ENCODE measurements around the gene PLCH1. TPM values are rescaled to one million over a fixed set of nuclear protein-coding genes. Genes with fewer than 3 reads are reported as not detected.

The PLCH1 gene
- total and polyA plus RNA-seq, 5 donors = 1.1 to 6.3 (median 3.4) TPM

DNA sequence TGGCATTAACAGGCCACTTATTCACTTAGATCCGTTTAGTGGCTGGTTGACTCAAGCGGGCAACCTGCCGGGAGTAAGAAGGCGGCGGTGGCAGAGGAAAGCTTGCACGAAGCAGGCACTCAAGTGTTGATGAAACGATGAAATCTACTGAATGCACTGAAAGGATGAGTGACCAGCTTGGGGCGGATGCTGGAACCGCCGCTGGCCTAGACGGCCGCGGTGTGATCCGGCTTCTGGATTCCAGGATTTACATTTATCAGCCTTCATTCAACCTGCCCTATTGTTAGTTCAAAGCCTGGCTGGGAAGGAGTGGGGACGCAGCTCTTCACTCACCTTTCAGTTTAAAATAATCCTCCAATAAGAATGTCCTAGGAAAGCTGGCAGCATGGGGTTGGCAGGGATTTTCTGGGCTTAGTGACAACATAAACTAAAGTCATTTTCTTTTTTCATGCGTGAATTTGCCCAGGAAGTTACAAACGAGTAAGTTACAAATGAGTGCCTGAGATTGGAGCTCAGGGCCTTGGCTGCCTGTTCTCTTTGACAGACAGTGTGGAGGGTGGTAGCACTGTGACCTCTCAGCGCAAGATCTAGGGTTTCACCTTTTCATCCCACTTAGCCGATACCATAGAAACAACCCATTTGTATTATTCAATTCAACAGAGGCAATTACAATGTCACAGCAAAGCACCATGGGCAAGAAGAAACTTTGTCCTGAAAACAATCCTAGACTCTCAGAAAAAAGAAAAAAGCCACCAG is 1.1 kb upstream of the PLCH1 start:
- DNase-seq (peak in 1 of 3 donors; percentile 53), ATAC-seq (peak; percentile 25 to 49)
- intact Hi-C loops (cut with DNase I) = no loop called here
- no peak overlapping the region for H3K27ac ChIP-seq (ENCODE audit: low read length)
- H3K9me3 ChIP-seq (ENCODE audit: control insufficient read depth, low read length) = no peaks in the 10 kb centered on the region
- WGBS = 23% methylated on average over 19 of the region's 19 CpGs
- H3K4me3 ChIP-seq (ENCODE audit: low read length) = peak overlapping the region; percentile 19
- no peaks in the 10 kb centered on the region for H3K4me1 ChIP-seq (ENCODE audit: control insufficient read depth, insufficient read depth, low read length)
- no peaks in the 10 kb centered on the region for H3K27me3 ChIP-seq (ENCODE audit: control insufficient read depth, insufficient read depth)

DNA sequence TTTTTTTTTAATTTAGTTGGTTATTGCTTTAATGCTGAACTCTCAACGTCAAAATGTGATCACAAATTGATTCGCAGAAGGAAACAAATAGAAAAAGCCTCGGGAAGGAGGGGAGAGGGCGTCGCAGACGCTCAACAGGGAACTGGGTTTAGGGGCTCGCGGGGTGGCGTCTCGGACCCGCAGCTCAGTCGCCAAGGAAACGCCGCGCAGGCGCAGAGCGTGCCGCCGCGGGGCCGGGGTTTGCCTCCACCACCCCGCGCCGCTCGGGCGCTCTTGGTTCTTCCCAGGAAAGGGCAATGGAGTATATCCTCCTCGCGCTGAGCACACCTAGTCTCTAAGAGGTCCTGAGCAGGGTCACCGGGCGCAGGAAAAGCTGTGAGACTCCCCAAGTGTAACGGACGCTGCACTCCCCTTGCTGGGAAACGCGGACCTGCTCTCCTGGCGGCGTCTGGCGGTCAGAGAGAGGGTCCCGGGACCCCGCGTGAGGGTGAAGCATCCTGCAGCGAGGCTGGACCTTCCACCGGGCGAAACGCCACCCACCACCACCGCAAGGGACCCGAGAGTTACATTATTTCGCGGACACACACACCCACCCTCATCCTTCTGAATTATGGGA is 753 bp downstream of the PLCH1 start:
- intact Hi-C loops (cut with DNase I) = no loop called here
- H3K4me3 ChIP-seq (ENCODE audit: low read length) = peak overlapping the region; percentile 67
- no peak overlapping the region for H3K27ac ChIP-seq (ENCODE audit: low read length)
- DNase-seq (peak; percentile 58 to 86 (median 82)), ATAC-seq (peak; percentile 79 to 83)
- under 1% methylated on average over 48 of the region's 48 CpGs for WGBS
- H3K27me3 ChIP-seq (ENCODE audit: control insufficient read depth, insufficient read depth) = no peaks in the 10 kb centered on the region
- H3K9me3 ChIP-seq (ENCODE audit: control insufficient read depth, low read length) = no peaks in the 10 kb centered on the region
- H3K4me1 ChIP-seq (ENCODE audit: control insufficient read depth, insufficient read depth, low read length) = no peaks in the 10 kb centered on the region

DNA sequence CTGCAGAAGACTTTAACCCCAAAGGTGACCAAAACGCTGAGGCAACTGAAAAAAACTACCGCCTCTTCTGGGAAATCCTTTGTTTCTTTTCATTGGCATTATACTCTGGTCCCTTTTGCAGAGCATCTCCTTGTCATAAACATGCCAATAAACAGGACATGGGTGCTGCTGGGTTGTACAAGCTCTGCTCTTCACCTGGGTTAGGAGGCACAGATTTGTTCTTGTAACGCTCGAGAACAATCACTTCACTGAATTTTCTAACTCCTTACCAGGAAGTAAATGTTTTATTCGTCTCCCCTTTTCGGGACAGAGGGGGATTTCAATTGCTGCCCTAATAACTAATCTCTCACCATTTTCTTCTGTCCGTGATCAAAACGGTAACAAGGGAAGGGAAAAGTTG is 1.3 kb downstream of the PLCH1 start:
- H3K27me3 ChIP-seq (ENCODE audit: control insufficient read depth, insufficient read depth) = no peaks in the 10 kb centered on the region
- intact Hi-C loops (cut with DNase I) = no loop called here
- H3K27ac ChIP-seq (ENCODE audit: low read length) = no peak overlapping the region
- no peak for ATAC-seq
- WGBS = 18% methylated on average over 8 of the region's 8 CpGs
- no peak for DNase-seq
- no peaks in the 10 kb centered on the region for H3K9me3 ChIP-seq (ENCODE audit: control insufficient read depth, low read length)
- H3K4me1 ChIP-seq (ENCODE audit: control insufficient read depth, insufficient read depth, low read length) = no peaks in the 10 kb centered on the region
- peak overlapping the region; percentile 67 for H3K4me3 ChIP-seq (ENCODE audit: low read length)

DNA sequence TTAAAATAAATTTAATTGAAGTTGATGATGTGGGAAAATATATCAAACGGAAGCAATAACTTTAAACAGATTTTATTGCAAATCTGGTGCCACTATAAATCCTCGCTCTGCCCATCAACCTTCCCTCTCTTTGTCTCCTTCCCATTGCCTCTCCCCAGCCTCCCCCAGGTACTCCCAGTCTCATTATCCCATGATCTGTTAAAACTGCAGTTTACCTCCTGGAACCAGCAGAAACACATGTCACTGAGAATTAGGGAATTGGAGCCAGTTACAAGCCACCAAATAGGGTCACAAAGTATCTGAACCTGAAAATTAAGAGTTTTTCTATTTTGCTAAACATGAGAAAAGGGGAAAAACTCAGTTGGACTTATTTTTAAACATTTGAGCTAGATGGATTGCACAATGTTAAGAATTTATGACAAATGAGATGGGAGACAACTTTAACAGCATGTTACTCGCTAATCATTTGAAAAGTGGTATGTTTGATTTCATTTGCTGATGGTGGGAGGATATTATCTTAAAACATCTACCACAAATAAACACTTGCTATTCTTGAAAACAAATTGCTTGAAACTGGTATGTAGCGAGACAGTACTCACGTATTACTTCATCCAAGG is 2.4 kb downstream of the PLCH1 start:
- DNase-seq = no peak
- 90% methylated on average over 5 of the region's 5 CpGs for WGBS
- ATAC-seq = no peak
- Histone ChIP-seq H3K27ac (ENCODE audit: low read length) (no peak overlapping the region), H3K4me3 (ENCODE audit: low read length) (no peak overlapping the region), H3K4me1 (ENCODE audit: control insufficient read depth, insufficient read depth, low read length) (no peaks in the 10 kb centered on the region), H3K27me3 (ENCODE audit: control insufficient read depth, insufficient read depth) (no peaks in the 10 kb centered on the region), H3K9me3 (ENCODE audit: control insufficient read depth, low read length) (no peaks in the 10 kb centered on the region)
- intact Hi-C loops (cut with DNase I) = no loop called here

DNA sequence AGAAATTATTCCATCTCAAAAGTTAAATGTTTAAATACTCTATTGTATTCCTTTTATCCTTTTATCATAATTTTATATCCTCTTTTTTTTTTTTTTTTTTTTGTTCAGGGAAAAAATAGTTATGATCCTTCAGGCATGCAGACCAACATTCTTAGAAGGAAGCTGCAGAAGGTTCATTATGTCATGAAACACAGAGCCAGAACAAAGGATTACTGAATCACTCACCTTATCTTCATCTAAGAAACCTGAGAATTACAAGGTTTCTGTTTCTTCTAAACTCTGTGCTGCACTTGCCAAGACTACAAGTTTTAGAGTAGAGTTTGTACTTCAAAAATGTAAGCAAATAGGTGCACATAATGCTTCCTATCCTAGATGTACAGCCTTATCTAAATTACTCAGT is 3.3 kb downstream of the PLCH1 start:
- Histone ChIP-seq H3K4me1 (ENCODE audit: control insufficient read depth, insufficient read depth, low read length) (no peaks in the 10 kb centered on the region), H3K4me3 (ENCODE audit: low read length) (no peak overlapping the region), H3K27ac (ENCODE audit: low read length) (no peak overlapping the region), H3K9me3 (ENCODE audit: control insufficient read depth, low read length) (no peaks in the 10 kb centered on the region), H3K27me3 (ENCODE audit: control insufficient read depth, insufficient read depth) (no peaks in the 10 kb centered on the region)
- DNase-seq (no peak), ATAC-seq (no peak)
- intact Hi-C loops (cut with DNase I) = no loop called here

DNA sequence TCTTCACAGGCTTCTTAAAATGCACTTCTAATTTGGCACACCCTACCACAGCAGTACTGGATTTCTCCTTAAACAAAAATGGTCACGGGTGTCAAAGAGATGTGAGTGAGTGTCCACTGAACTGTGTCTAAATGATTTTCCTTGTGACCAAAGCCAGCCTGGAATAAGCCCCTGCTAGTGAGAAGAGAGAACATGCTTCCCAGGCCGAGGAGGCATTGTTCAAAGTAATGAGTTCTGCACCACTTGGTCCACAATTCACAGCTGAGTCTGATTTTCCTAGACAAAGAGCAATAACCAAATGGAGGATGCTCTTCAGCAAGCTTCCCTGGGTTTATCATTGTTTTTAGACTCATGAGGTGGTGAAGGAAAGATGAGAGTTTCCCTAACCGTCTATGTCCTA is 3.8 kb downstream of the PLCH1 start:
- no peak overlapping the region for H3K4me3 ChIP-seq (ENCODE audit: low read length)
- no peaks in the 10 kb centered on the region for H3K27me3 ChIP-seq (ENCODE audit: control insufficient read depth, insufficient read depth)
- ATAC-seq (no peak), DNase-seq (no peak)
- H3K9me3 ChIP-seq (ENCODE audit: control insufficient read depth, low read length) = no peaks in the 10 kb centered on the region
- H3K4me1 ChIP-seq (ENCODE audit: control insufficient read depth, insufficient read depth, low read length) = no peaks in the 10 kb centered on the region
- WGBS = 77% methylated on average over 3 of the region's 3 CpGs
- intact Hi-C loops (cut with DNase I) = no loop called here
- H3K27ac ChIP-seq (ENCODE audit: low read length) = no peak overlapping the region

DNA sequence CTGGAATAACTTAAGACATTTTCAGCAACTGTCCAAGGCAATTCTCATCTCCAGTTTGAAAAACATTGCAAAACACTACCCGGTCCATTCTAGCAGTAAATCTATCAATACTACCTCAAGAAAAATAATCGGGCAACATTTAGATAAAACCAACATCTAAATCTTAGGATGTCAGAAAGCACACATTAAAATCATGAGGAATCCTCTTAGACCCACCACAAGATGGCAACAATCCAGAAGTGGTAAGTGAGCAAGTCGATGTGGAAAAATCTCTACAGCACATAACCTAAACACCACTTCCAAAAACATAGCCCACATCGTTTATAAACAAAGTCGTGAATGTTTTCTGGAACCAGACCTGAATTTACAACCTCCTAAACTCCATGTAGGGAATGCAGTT is 5.7 kb downstream of the PLCH1 start:
- Histone ChIP-seq H3K9me3 (ENCODE audit: control insufficient read depth, low read length) (no peaks in the 10 kb centered on the region), H3K4me3 (ENCODE audit: low read length) (no peak overlapping the region), H3K27me3 (ENCODE audit: control insufficient read depth, insufficient read depth) (no peaks in the 10 kb centered on the region), H3K27ac (ENCODE audit: low read length) (no peak overlapping the region), H3K4me1 (ENCODE audit: control insufficient read depth, insufficient read depth, low read length) (no peaks in the 10 kb centered on the region)
- ATAC-seq (no peak), DNase-seq (no peak)
- WGBS = 60% methylated on average over 5 of the region's 5 CpGs
- intact Hi-C loops (cut with DNase I) = no loop called here

DNA sequence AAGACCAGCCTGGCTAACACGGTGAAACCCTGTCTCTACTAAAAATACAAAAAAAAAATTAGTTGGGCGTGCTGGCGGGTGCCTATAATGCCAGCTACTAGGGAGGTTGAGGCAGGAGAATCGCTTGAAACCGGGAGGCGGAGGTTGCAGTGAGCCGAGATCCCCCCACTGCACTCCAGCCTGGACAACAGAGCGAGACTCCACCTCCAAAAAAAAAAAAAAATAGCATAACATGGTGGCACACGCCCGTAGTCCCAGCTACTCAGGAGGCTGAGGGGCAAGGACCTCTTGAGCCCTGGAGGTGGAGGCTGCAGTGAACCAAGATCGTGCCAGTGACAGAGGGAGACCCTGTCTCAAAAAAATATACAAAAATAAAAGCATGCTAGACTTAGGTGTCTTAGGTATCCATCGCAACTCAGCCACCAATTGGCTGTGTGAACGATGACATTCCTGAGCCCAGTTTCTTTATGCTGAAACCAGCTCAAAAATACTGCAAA is 6.2 kb downstream of the PLCH1 start:
- Histone ChIP-seq H3K9me3 (ENCODE audit: control insufficient read depth, low read length) (no peaks in the 10 kb centered on the region), H3K27ac (ENCODE audit: low read length) (no peak overlapping the region), H3K27me3 (ENCODE audit: control insufficient read depth, insufficient read depth) (no peaks in the 10 kb centered on the region), H3K4me1 (ENCODE audit: control insufficient read depth, insufficient read depth, low read length) (no peaks in the 10 kb centered on the region), H3K4me3 (ENCODE audit: low read length) (no peak overlapping the region)
- WGBS = 88% methylated on average over 13 of the region's 13 CpGs
- ATAC-seq (no peak), DNase-seq (no peak)
- intact Hi-C loops (cut with DNase I) = no loop called here

DNA sequence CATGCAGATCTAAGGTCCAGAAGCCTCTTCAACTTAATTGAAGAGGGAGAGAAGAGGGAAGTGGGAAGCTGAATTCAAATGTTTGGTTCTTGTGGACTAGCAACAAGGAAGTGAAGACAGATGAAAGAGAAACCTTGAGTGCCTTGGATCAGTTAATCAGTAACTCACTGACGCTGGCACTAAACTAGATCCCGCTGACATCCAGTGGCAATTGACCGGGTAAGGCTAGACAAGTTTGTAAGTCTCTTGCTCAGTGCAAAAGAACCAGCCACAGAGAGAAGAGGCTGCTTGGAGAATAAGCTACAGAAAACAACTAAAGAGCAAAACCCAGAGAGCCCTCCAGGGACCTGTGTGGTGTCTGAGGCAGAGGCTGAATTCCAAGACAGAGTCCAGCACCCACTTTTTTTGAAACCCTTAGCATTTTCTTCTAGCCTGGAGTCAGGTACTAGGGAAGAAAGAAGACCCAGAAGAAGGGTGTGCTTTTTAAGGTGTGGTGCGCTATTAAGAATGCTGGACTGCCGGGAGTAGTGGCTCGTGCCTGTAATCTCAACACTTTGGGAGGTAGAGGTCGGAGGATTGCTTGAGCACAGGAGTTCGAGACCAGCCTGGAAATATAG is 6.9 kb downstream of the PLCH1 start:
- intact Hi-C loops (cut with DNase I) = no loop called here
- H3K27ac ChIP-seq (ENCODE audit: low read length) = no peak overlapping the region
- no peaks in the 10 kb centered on the region for H3K9me3 ChIP-seq (ENCODE audit: control insufficient read depth, low read length)
- DNase-seq (no peak), ATAC-seq (peak in 1 of 2 donors; percentile 16)
- H3K4me1 ChIP-seq (ENCODE audit: control insufficient read depth, insufficient read depth, low read length) = no peaks in the 10 kb centered on the region
- H3K4me3 ChIP-seq (ENCODE audit: low read length) = no peak overlapping the region
- 49% methylated on average over 8 of the region's 8 CpGs for WGBS
- H3K27me3 ChIP-seq (ENCODE audit: control insufficient read depth, insufficient read depth) = no peaks in the 10 kb centered on the region

DNA sequence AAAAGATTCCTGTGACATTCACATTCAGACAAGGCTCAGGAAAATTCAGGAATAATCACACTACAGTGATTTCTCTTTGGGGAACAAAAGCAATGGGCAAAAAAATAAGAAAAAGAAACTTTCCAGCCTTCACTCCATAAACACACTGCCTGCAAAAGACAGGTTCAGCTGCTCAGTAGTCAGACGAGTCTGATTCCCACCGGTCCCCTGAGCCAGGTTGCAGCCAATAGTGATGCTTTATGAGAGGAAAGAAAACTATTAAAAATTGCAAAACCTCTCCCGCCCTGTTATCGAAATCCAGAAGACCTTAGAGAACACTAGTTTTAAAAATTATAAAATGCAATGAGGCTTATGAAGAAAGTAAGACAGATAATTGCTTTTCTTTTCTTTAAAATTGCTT is 8.5 kb downstream of the PLCH1 start:
- 67% methylated on average over 4 of the region's 4 CpGs for WGBS
- no peaks in the 10 kb centered on the region for H3K4me1 ChIP-seq (ENCODE audit: control insufficient read depth, insufficient read depth, low read length)
- no peaks in the 10 kb centered on the region for H3K27me3 ChIP-seq (ENCODE audit: control insufficient read depth, insufficient read depth)
- ATAC-seq = no peak
- no peak for DNase-seq
- H3K9me3 ChIP-seq (ENCODE audit: control insufficient read depth, low read length) = no peaks in the 10 kb centered on the region
- intact Hi-C loops (cut with DNase I) = no loop called here
- no peak overlapping the region for H3K4me3 ChIP-seq (ENCODE audit: low read length)
- H3K27ac ChIP-seq (ENCODE audit: low read length) = no peak overlapping the region

DNA sequence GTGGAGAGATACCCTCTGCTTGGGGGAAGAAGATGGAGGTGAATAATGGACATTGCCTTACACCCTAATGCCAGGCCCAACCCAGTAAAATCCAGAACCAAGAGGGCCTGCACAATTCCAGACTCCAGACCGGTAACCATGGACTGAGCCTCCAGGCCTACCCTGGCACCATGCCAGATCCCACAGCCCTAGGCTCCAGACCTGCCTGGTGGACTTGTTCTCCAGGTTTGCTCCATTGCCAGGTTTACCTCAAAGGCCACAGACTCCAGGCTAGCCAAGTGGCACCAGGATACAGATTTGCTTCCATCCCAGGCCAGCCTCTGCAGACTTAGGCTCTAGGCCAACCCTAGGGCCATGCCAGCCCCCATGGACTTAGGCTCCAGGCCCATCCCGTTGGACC is 14.0 kb downstream of the PLCH1 start:
- Histone ChIP-seq H3K9me3 (ENCODE audit: control insufficient read depth, low read length) (no peaks in the 10 kb centered on the region), H3K4me1 (ENCODE audit: control insufficient read depth, insufficient read depth, low read length) (no peaks in the 10 kb centered on the region), H3K27me3 (ENCODE audit: control insufficient read depth, insufficient read depth) (no peaks in the 10 kb centered on the region), H3K27ac (ENCODE audit: low read length) (no peak overlapping the region), H3K4me3 (ENCODE audit: low read length) (no peak overlapping the region)
- peak in 1 of 2 donors; percentile 22 for ATAC-seq
- no peak for DNase-seq
- intact Hi-C loops (cut with DNase I) = no loop called here
- WGBS = 86% methylated on average over 2 of the region's 2 CpGs

Measured in right cardiac atrium (tissue), 5 donors.